Measurements from ENCODE around the gene CXCL12. TPM values are rescaled to one million over a fixed set of nuclear protein-coding genes. Genes with fewer than 3 reads are reported as not detected.

The CXCL12 gene
- total RNA-seq, 2 donors from 2014 or later = 6.9 to 19.6 TPM

- WGBS = 31% methylated on average over 7 of the region's 7 CpGs
- no peak for TF ChIP-seq CTCF (IDR thresholded peaks at IDR 0.05)
- peak; percentile 61 for TF ChIP-seq POLR2AphosphoS5 (IDR thresholded peaks at IDR 0.05)
- intact Hi-C loops (cut with DNase I) = no loop called here
- Histone ChIP-seq H3K27ac (no peak overlapping the region), H3K4me1 (replicated peaks) (no peaks in the 10 kb centered on the region), H3K9me3 (no peaks in the 10 kb centered on the region), H3K36me3 (no peaks in the 10 kb centered on the region), H3K27me3 (replicated peaks; ENCODE audit: insufficient read depth) (no peaks in the 10 kb centered on the region), H3K4me3 (no peak overlapping the region)
- DNase-seq (ENCODE audit: low spot score) = no peak
These were observed 8.3 kb downstream of the CXCL12 start for GRCh38 chr10:44376472-44377099.

GRCh38 chr10:44374155-44374554 lies 10.7 kb downstream of the CXCL12 start:
- Histone ChIP-seq H3K9me3 (no peaks in the 10 kb centered on the region), H3K4me3 (no peak overlapping the region), H3K36me3 (no peaks in the 10 kb centered on the region), H3K4me1 (replicated peaks) (no peaks in the 10 kb centered on the region), H3K27me3 (replicated peaks; ENCODE audit: insufficient read depth) (no peaks in the 10 kb centered on the region), H3K27ac (no peak overlapping the region)
- intact Hi-C loops (cut with DNase I) = no loop called here
- TF ChIP-seq CTCF (IDR thresholded peaks at IDR 0.05) (no peak), POLR2A (IDR thresholded peaks at IDR 0.05) (no peak), POLR2AphosphoS5 (IDR thresholded peaks at IDR 0.05) (no peak)
- DNase-seq (ENCODE audit: low spot score) = no peak
- 92% methylated on average over 6 of the region's 6 CpGs for WGBS

GRCh38 chr10:44373341-44373995 lies 11.4 kb downstream of the CXCL12 start:
- no peak for DNase-seq (ENCODE audit: low spot score)
- TF ChIP-seq POLR2A (IDR thresholded peaks at IDR 0.05) (no peak), POLR2AphosphoS5 (IDR thresholded peaks at IDR 0.05) (no peak), CTCF (IDR thresholded peaks at IDR 0.05) (no peak)
- Histone ChIP-seq H3K4me3 (no peak overlapping the region), H3K36me3 (no peaks in the 10 kb centered on the region), H3K27ac (no peak overlapping the region), H3K9me3 (no peaks in the 10 kb centered on the region), H3K27me3 (replicated peaks; ENCODE audit: insufficient read depth) (no peaks in the 10 kb centered on the region), H3K4me1 (replicated peaks) (no peaks in the 10 kb centered on the region)
- whole genome bisulfite sequencing = 95% methylated on average over 19 of the region's 27 CpGs
- intact Hi-C loops (cut with DNase I) = no loop called here

- no peaks in the 10 kb centered on the region for H3K27me3 ChIP-seq (replicated peaks; ENCODE audit: insufficient read depth)
- 94% methylated on average over 5 of the region's 5 CpGs for WGBS
- DNase-seq (ENCODE audit: low spot score) = no peak
- TF ChIP-seq CTCF (IDR thresholded peaks at IDR 0.05) (no peak), POLR2AphosphoS5 (IDR thresholded peaks at IDR 0.05) (no peak), POLR2A (IDR thresholded peaks at IDR 0.05) (no peak)
- no peaks in the 10 kb centered on the region for H3K4me1 ChIP-seq (replicated peaks)
- H3K36me3 ChIP-seq = no peaks in the 10 kb centered on the region
- intact Hi-C loops (cut with DNase I) = no loop called here
- no peaks in the 10 kb centered on the region for H3K9me3 ChIP-seq
- H3K4me3 ChIP-seq = no peak overlapping the region
- no peak overlapping the region for H3K27ac ChIP-seq
These were observed 12.7 kb downstream of the CXCL12 start for GRCh38 chr10:44372181-44372580.

- WGBS = 79% methylated on average over 10 of the region's 10 CpGs
- H3K9me3 ChIP-seq = no peaks in the 10 kb centered on the region
- no peak for DNase-seq (ENCODE audit: low spot score)
- no peak overlapping the region for H3K27ac ChIP-seq
- no peaks in the 10 kb centered on the region for H3K27me3 ChIP-seq (replicated peaks; ENCODE audit: insufficient read depth)
- TF ChIP-seq CTCF (IDR thresholded peaks at IDR 0.05) = no peak
- no peak for TF ChIP-seq POLR2A (IDR thresholded peaks at IDR 0.05)
- no peak for TF ChIP-seq POLR2AphosphoS5 (IDR thresholded peaks at IDR 0.05)
- no peak overlapping the region for H3K4me3 ChIP-seq
- H3K4me1 ChIP-seq (replicated peaks) = no peaks in the 10 kb centered on the region
- intact Hi-C loops (cut with DNase I) = no loop called here
- H3K36me3 ChIP-seq = no peaks in the 10 kb centered on the region
These were observed 14.1 kb downstream of the CXCL12 start for GRCh38 chr10:44370731-44371248.

All from prostate gland (tissue), 2 donors.